ENCODE results near the gene EXOC6B. TPM values are rescaled to one million over a fixed set of nuclear protein-coding genes. Genes with fewer than 3 reads are reported as not detected.

Gene EXOC6B
- total and polyA plus RNA-seq, 10 of the 15 experiments (the other 5 are each of a cell fraction or from before 2014, with no cell fraction given): 0.23 to 2.2 (median 1.2) TPM

DNA sequence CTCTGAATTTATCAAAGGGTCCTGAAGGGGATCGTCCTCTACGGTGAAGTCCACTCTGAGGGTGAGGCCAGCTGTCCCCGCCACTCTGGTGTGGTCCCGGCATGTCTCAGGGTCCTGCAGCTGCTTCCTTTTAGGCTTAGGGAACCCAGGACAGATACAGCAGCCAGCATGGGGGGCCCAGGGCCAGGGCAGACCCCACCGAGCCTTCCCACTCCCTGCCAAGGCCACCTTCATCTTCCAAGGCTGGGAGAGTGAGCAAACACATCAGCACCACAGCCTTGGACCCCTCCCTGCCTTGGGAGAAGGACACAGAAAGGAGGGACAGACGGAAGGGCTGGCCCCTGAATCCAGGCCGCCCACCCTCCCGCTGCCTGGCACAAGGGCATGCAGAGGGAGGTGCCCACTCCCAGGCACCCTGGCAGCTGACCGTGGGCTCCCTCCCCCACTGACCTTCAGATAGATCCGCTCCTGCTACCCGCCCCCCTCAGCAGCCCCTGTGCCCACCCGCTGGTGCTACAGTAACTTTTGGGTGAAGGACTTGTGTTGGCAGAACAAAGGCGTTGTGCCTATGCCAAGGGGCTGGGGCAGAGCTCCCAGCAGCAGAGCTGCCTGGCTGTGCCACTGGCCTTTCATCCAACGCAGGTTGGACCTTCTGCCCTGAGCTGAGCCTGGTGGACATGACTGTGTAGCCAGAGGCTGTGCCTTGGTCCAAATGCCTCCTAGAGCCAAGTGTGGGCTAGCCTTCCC is 685.8 kb downstream of the EXOC6B start:
- POLR2A ChIA-PET: no interaction called here
- intact Hi-C loops (cut with micrococcal nuclease; ENCODE audit: unreplicated experiment): loop anchor here (5.0 kb wide), 2 partner anchors 218 to 593 kb away; no protein-coding TSS in a partner anchor

More for the DNA sequence above, 685.8 kb downstream of the EXOC6B start:
- SMC1A ChIA-PET (ENCODE audit: uncharacterized antibody, unreplicated experiment): no interaction called here
- TF ChIP-seq ZNF207 (IDR thresholded peaks at IDR 0.05; ENCODE audit: borderline replicate concordance) (no peak), MEF2A (IDR thresholded peaks at IDR 0.05; ENCODE audit: insufficient read depth, low read depth, low read length) (no peak), RBBP5 (conservative IDR thresholded peaks at IDR 0.05) (no peak), SREBF1 (IDR thresholded peaks at IDR 0.05; ENCODE audit: low read length) (no peak), BACH1 (IDR thresholded peaks at IDR 0.05; ENCODE audit: borderline replicate concordance) (no peak), YBX1 (IDR thresholded peaks at IDR 0.05) (no peak), SREBF2 (IDR thresholded peaks at IDR 0.05; ENCODE audit: low read length) (no peak), RAD21 (IDR thresholded peaks at IDR 0.05; ENCODE audit: insufficient read depth, low read depth, low read length) (no peak)
- TF ChIP-seq, protein P1, sequence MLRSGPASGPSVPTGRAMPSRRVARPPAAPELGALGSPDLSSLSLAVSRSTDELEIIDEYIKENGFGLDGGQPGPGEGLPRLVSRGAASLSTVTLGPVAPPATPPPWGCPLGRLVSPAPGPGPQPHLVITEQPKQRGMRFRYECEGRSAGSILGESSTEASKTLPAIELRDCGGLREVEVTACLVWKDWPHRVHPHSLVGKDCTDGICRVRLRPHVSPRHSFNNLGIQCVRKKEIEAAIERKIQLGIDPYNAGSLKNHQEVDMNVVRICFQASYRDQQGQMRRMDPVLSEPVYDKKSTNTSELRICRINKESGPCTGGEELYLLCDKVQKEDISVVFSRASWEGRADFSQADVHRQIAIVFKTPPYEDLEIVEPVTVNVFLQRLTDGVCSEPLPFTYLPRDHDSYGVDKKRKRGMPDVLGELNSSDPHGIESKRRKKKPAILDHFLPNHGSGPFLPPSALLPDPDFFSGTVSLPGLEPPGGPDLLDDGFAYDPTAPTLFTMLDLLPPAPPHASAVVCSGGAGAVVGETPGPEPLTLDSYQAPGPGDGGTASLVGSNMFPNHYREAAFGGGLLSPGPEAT (IDR thresholded peaks at IDR 0.05; ENCODE audit: low read depth): no peak
- TF ChIP-seq, protein P2, sequence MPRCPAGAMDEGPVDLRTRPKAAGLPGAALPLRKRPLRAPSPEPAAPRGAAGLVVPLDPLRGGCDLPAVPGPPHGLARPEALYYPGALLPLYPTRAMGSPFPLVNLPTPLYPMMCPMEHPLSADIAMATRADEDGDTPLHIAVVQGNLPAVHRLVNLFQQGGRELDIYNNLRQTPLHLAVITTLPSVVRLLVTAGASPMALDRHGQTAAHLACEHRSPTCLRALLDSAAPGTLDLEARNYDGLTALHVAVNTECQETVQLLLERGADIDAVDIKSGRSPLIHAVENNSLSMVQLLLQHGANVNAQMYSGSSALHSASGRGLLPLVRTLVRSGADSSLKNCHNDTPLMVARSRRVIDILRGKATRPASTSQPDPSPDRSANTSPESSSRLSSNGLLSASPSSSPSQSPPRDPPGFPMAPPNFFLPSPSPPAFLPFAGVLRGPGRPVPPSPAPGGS (IDR thresholded peaks at IDR 0.05; ENCODE audit: borderline replicate concordance, insufficient read depth, low read depth, low read length, poor library complexity, severe bottlenecking): no peak
- H3K4me2 ChIP-seq (ENCODE audit: control insufficient read depth, insufficient read depth): no peak overlapping the region
- FAIRE-seq (no peak), ATAC-seq (no peak), DNase-seq (ENCODE audit: low read depth, low spot score) (no peak)
- no peak overlapping the region for H3K9ac ChIP-seq (ENCODE audit: control insufficient read depth, insufficient read depth, low read length)
- no peaks in the 10 kb centered on the region for H3K4me1 ChIP-seq (ENCODE audit: control insufficient read depth, insufficient read depth, low read length)
- H3K4me3 ChIP-seq: no peak overlapping the region
- peaks cover 2 to 3% of the 10 kb centered on the region in 2 experiments; a peak in 3 of 4 replicates for H3K27me3 ChIP-seq (replicated peaks in 1 of 2; ENCODE audit: control insufficient read depth in 2 of 2, insufficient read depth in 2 of 2, low read length in 1 of 2)
- no peaks in the 10 kb centered on the region for H3K36me3 ChIP-seq (ENCODE audit: control insufficient read depth in 2 of 2, insufficient read depth in 2 of 2, low read length in 1 of 2)
- H4K20me1 ChIP-seq (ENCODE audit: control insufficient read depth, insufficient read depth): no peaks in the 10 kb centered on the region
- WGBS (ENCODE audit: insufficient coverage, insufficient replicate concordance, low lambda C conversion rate, missing lambda C conversion rate): 33% methylated on average over 11 of the region's 14 CpGs
- H3K27ac ChIP-seq (ENCODE audit: control insufficient read depth, insufficient read depth): no peak overlapping the region
- H2AFZ ChIP-seq (ENCODE audit: control insufficient read depth, low read depth, low read length): no peak overlapping the region
- no peaks in the 10 kb centered on the region for H3K9me3 ChIP-seq (replicated peaks; ENCODE audit: control insufficient read depth, insufficient read depth, low read length)
- RAD21 ChIA-PET (ENCODE audit: unreplicated experiment): interaction anchor here (1.5 kb wide), 1 partner anchor 10 kb away, joined by 5 read pairs; no protein-coding TSS in a partner anchor
- no TSS peak for BruUV-seq (replicated peaks)
- no peaks in the 10 kb centered on the region for H3K79me2 ChIP-seq (ENCODE audit: control insufficient read depth, insufficient read depth, low read length)
- CTCF ChIA-PET: no interaction called here
- in situ Hi-C loops (cut with MboI): loop anchor here (25.0 kb wide), 1 partner anchor 853 kb away; no protein-coding TSS in a partner anchor

All from GM12878 (cell line).